Esophagus muscularis mucosa (tissue), 4 donors: ENCODE results near the gene NEK9. TPM values are rescaled to one million over a fixed set of nuclear protein-coding genes. Genes with fewer than 3 reads are reported as not detected.

Experiments
- DNase-seq: peaks from one replicate; pipeline ENCODE4 v3.0.0-alpha.2; 2017; ENCODE audit errors: extremely low spot score
- H3K27ac ChIP-seq, 4 donors: fragments of 200-600 bp; sonication (generic); replicated peaks in 1 of 4; 1 replicate in 3 of 4; 2 replicates in 1 of 4; pipeline ENCODE4 v1.5.1; 2016 to 2019; ENCODE audit warnings: mild to moderate bottlenecking in 1 of 4
- H3K27me3 ChIP-seq, 4 donors: fragments of 200-600 bp; sonication (generic); one replicate each; pipeline versions ENCODE4 v1.5.1 to v1.6.0; 2016 to 2019
- H3K36me3 ChIP-seq, 4 donors: fragments of 200-600 bp; sonication (generic); one replicate each; pipeline ENCODE4 v1.5.1; 2016 to 2019
- H3K4me1 ChIP-seq, 4 donors: fragments of 200-600 bp; sonication (generic); one replicate each; pipeline ENCODE4 v1.5.1; 2016 to 2019
- H3K4me3 ChIP-seq, 4 donors: fragments of 200-600 bp; sonication (generic); 1 replicate in 2 of 4; 2 replicates in 2 of 4; pipeline ENCODE4 v1.5.1; 2016 to 2019; ENCODE audit warnings: mild to moderate bottlenecking in 4 of 4, moderate library complexity in 1 of 4
- H3K9me3 ChIP-seq, 4 donors: fragments of 200-600 bp; sonication (generic); 1 replicate in 3 of 4; 2 replicates in 1 of 4; pipeline ENCODE4 v1.5.1; 2016 to 2019
- CTCF ChIP-seq, 3 experiments: fragments of 200-600 bp in 2 of 3; fragments of 450-650 bp in 1 of 3; sonication (generic) in 2 of 3; IDR thresholded peaks; one replicate each; pipeline ENCODE4 v1.5.1; 2017 to 2019; ENCODE audit warnings: antibody characterized with exemption in 3 of 3, mild to moderate bottlenecking in 2 of 3, moderate library complexity in 1 of 3
- EP300 ChIP-seq: sonication (generic); formaldehyde crosslinking; IDR thresholded peaks from one replicate; pipeline ENCODE4 v1.6.1; 2017; ENCODE audit warnings: antibody characterized with exemption
- POLR2A ChIP-seq: fragments of 450-650 bp; IDR thresholded peaks from one replicate; pipeline ENCODE4 v1.6.1; 2017; ENCODE audit warnings: antibody characterized with exemption, moderate library complexity, mild to moderate bottlenecking, low read depth
- POLR2AphosphoS5 ChIP-seq, 2 donors: sonication (generic); formaldehyde crosslinking; IDR thresholded peaks; one replicate each; pipeline ENCODE4 v1.6.1; 2017; ENCODE audit warnings: antibody characterized with exemption in 2 of 2
- WGBS: methylation state at CpG from one replicate; pipeline ENCODE4 v1.1.5; 2018; 5-methylcytosine and 5-hydroxymethylcytosine counted together
- intact Hi-C: fragments of 100-400 bp; cut with DNase I; formaldehyde crosslinking; loops from one replicate; pipeline ENCODE4 v1.15.1; 2023
- total RNA-seq, 4 donors: library from RNA; depleted of rRNA; stranded (reverse); fragments of >200 nt; gene quantifications; one replicate each; pipeline versions ENCODE4 v1.1.0 to v1.2.1, GENCODE V29; 2016

Gene NEK9
- total RNA-seq, 4 donors from 2014 or later: 52.3 to 111 (median 79.0) TPM

- no peaks in the 10 kb centered on the region for H3K27me3 ChIP-seq
- no peak overlapping the region for H3K27ac ChIP-seq
- 50% methylated on average over 2 of the region's 2 CpGs for WGBS
- no peak for DNase-seq
- H3K4me3 ChIP-seq: no peak overlapping the region
- TF ChIP-seq CTCF (IDR thresholded peaks at IDR 0.05): no peak
- no peak for TF ChIP-seq POLR2A
- no peak for TF ChIP-seq EP300
- TF ChIP-seq POLR2AphosphoS5 (IDR thresholded peaks at IDR 0.05): no peak
- H3K36me3 ChIP-seq: no peaks in the 10 kb centered on the region
- H3K4me1 ChIP-seq: peaks cover 10 to 21% (median 16%) of the 10 kb centered on the region in 4 donors
- no peaks in the 10 kb centered on the region for H3K9me3 ChIP-seq
- intact Hi-C loops: no loop called here
Measured at GRCh38 chr14:75060420-75060819, 66.4 kb downstream of the NEK9 start.

GRCh38 chr14:75059642-75060041 lies 67.2 kb downstream of the NEK9 start:
- TF ChIP-seq EP300 (no peak), POLR2A (no peak), POLR2AphosphoS5 (IDR thresholded peaks at IDR 0.05) (no peak), CTCF (IDR thresholded peaks at IDR 0.05) (no peak)
- intact Hi-C loops: no loop called here
- 74% methylated on average over 2 of the region's 2 CpGs for WGBS
- Histone ChIP-seq H3K27ac (no peak overlapping the region), H3K4me1 (peaks cover 10 to 20% (median 16%) of the 10 kb centered on the region in 4 donors), H3K36me3 (no peaks in the 10 kb centered on the region), H3K27me3 (no peaks in the 10 kb centered on the region), H3K4me3 (no peak overlapping the region), H3K9me3 (no peaks in the 10 kb centered on the region)
- DNase-seq: no peak

DNA sequence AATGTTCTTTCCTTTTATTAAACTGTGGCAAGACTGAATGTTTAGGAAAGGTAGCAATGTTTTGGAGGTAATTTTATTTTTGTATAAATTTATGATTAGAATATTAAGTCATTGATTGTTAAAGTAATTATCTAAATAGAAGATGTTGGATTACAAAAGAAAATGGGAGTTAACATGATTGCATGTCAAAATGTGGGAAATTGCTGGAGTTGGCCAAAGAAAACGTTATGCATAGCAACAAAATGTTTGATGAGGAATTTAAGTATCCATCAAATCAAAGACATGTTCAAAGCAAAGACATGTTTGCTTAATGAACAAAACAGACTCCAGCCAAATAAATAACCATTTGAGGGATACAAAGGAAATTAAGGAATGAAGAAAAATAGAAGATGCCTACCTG lies 72.4 kb downstream of the NEK9 start:
- no peak for TF ChIP-seq POLR2A
- no peak for TF ChIP-seq CTCF (IDR thresholded peaks at IDR 0.05)
- TF ChIP-seq EP300: no peak
- TF ChIP-seq POLR2AphosphoS5 (IDR thresholded peaks at IDR 0.05): no peak
- no peaks in the 10 kb centered on the region for H3K27me3 ChIP-seq
- H3K36me3 ChIP-seq: no peaks in the 10 kb centered on the region
- 58% methylated on average over 1 of the region's 1 CpG for WGBS
- intact Hi-C loops: no loop called here
- peaks cover 10 to 23% (median 20%) of the 10 kb centered on the region in 4 donors for H3K4me1 ChIP-seq
- no peak for DNase-seq
- no peak overlapping the region for H3K4me3 ChIP-seq
- H3K27ac ChIP-seq: no peak overlapping the region
- no peaks in the 10 kb centered on the region for H3K9me3 ChIP-seq

DNA sequence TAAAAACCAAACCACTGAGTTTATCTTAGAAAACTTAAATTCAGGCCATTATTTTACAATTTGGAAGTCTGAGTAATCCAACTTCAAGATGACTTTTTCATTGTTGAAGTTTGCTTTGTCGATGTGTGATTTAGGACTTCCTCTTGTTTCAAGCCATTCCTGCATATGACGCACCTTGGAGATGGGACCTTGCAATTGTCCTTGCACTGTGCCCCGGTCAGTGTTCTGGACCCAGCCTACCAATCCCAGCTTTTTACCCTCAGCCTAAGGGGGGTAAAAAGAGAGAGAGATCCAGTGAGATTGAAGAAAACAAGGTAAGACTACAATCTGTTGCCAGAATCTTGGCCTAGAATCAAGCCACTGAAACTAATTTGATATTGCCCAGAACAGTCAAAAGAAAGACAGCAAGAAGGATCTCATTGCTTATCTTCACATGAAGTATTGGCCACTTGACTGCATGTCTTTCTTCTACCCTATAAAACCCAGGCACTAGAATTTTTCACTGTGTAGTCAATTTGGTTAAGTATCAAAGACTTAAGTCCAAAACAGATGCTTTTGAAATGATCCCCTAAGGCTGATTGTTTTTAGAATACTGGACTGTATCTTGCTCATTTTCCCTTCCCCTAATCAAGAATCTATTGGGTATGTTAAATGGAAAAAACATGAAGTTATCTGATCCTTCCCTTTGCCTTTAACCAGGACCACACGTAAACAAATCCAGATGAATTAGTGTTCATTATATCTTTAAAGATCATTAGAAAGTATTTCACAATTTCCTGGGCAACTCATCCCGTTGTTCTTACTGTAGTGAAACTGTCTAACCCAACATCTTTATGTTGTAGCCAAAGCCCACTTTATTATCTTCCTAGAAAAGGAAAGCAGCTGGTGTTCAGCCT lies 73.2 kb downstream of the NEK9 start:
- TF ChIP-seq CTCF (IDR thresholded peaks at IDR 0.05) (no peak), POLR2AphosphoS5 (IDR thresholded peaks at IDR 0.05) (no peak), EP300 (no peak), POLR2A (no peak)
- DNase-seq: no peak
- Histone ChIP-seq H3K4me1 (peaks cover 18 to 31% (median 28%) of the 10 kb centered on the region in 4 donors), H3K9me3 (no peaks in the 10 kb centered on the region), H3K4me3 (no peak overlapping the region), H3K27ac (no peak overlapping the region), H3K36me3 (no peaks in the 10 kb centered on the region), H3K27me3 (no peaks in the 10 kb centered on the region)
- intact Hi-C loops: no loop called here
- WGBS: 58% methylated on average over 5 of the region's 5 CpGs
